SK-N-MC (cell line): Measurements from ENCODE around the gene PSMA4.
"Not testable (repeated sequence)": the region's sequence is repeated elsewhere in the genome, so short reads cannot be mapped to it uniquely, and the experiment has no call there.

ENCODE experiments used
- DNase-seq: peaks from one replicate; pipeline ENCODE4 v3.0.0-alpha.2; 2011; ENCODE audit warnings: low read depth, low spot score
- H3K27ac ChIP-seq: fragments of 200-600 bp; sonication (generic); 2 replicates; pipeline ENCODE4 v1.5.1; 2016; ENCODE audit warnings: mixed run types
- H3K36me3 ChIP-seq: fragments of 200-600 bp; sonication (generic); 2 replicates; pipeline ENCODE4 v1.6.1; 2017; ENCODE audit warnings: antibody characterized with exemption, low read length, mixed read lengths; ENCODE audit not compliant: insufficient read depth
- H3K4me3 ChIP-seq: fragments of 200-600 bp; sonication (generic); 2 replicates; pipeline ENCODE4 v1.5.1; 2016
- H3K9ac ChIP-seq: fragments of 200-600 bp; sonication (generic); 2 replicates; pipeline ENCODE4 v1.8.0; 2017; ENCODE audit warnings: mixed run types, mixed read lengths; ENCODE audit not compliant: insufficient read length
- H3K9me3 ChIP-seq: fragments of 200-600 bp; sonication (generic); 2 replicates; pipeline ENCODE4 v1.6.1; 2017; ENCODE audit warnings: low read depth, mild to moderate bottlenecking, antibody characterized with exemption, low read length, moderate library complexity, mixed read lengths
- EZH2 ChIP-seq: fragments of 200-600 bp; sonication (generic); IDR thresholded peaks from one replicate; pipeline ENCODE4 v1.6.1; 2017; ENCODE audit warnings: antibody characterized with exemption
- FOXP2 ChIP-seq: optimal IDR thresholded peaks from 2 replicates; pipeline ENCODE3; 2011; ENCODE audit warnings: mild to moderate bottlenecking, moderate library complexity; ENCODE audit not compliant: insufficient read depth; ENCODE audit errors: extremely low read length, control extremely low read depth
- POLR2AphosphoS5 ChIP-seq: IDR thresholded peaks from 2 replicates; pipeline ENCODE4 v1.6.1; 2012; ENCODE audit warnings: mild to moderate bottlenecking, low read depth, low read length, borderline replicate concordance

PSMA4 gene

GRCh38 chr15:78541744-78542034 is 1.4 kb downstream of the PSMA4 start:
- Histone ChIP-seq H3K36me3 (peaks cover 53% of the 10 kb centered on the region), H3K4me3 (peak overlapping the region; percentile 93), H3K27ac (no peak overlapping the region), H3K9ac (peak overlapping the region; percentile 97), H3K9me3 (no peaks in the 10 kb centered on the region)
- no peak for DNase-seq
- TF ChIP-seq POLR2AphosphoS5 (no peak), FOXP2 (no peak), EZH2 (no peak)

GRCh38 chr15:78542647-78543046 is 2.4 kb downstream of the PSMA4 start:
- Histone ChIP-seq H3K9me3 (no peaks in the 10 kb centered on the region), H3K9ac (no peak overlapping the region), H3K27ac (no peak overlapping the region), H3K4me3 (no peak overlapping the region), H3K36me3 (peaks cover 63% of the 10 kb centered on the region)
- no peak for TF ChIP-seq EZH2
- TF ChIP-seq FOXP2 = no peak
- TF ChIP-seq POLR2AphosphoS5 = no peak
- no peak for DNase-seq

- no peak for DNase-seq
- Histone ChIP-seq H3K36me3 (peaks cover 56% of the 10 kb centered on the region), H3K9ac (no peak overlapping the region), H3K4me3 (no peak overlapping the region), H3K27ac (no peak overlapping the region), H3K9me3 (no peaks in the 10 kb centered on the region)
- no peak for TF ChIP-seq EZH2
- no peak for TF ChIP-seq POLR2AphosphoS5
- TF ChIP-seq FOXP2 = no peak
These were observed 9.9 kb downstream of the PSMA4 start for GRCh38 chr15:78550194-78550593.

GRCh38 chr15:78550815-78551214 is 10.6 kb downstream of the PSMA4 start:
- H3K9ac ChIP-seq = no peak overlapping the region
- DNase-seq = no peak
- no peak overlapping the region for H3K4me3 ChIP-seq
- no peaks in the 10 kb centered on the region for H3K9me3 ChIP-seq
- TF ChIP-seq POLR2AphosphoS5 = no peak
- TF ChIP-seq FOXP2 = no peak
- H3K36me3 ChIP-seq = peaks cover 50% of the 10 kb centered on the region
- no peak overlapping the region for H3K27ac ChIP-seq

- H3K9me3 ChIP-seq = no peaks in the 10 kb centered on the region
- no peak for TF ChIP-seq FOXP2
- TF ChIP-seq EZH2 = no peak
- no peak for TF ChIP-seq POLR2AphosphoS5
- no peak overlapping the region for H3K9ac ChIP-seq
- H3K4me3 ChIP-seq = no peak overlapping the region
- no peak overlapping the region for H3K27ac ChIP-seq
- DNase-seq = no peak
- H3K36me3 ChIP-seq = peaks cover 39% of the 10 kb centered on the region
These were observed 11.7 kb downstream of the PSMA4 start for GRCh38 chr15:78551902-78552301.

GRCh38 chr15:78552597-78552996 is 12.4 kb downstream of the PSMA4 start:
- no peak overlapping the region for H3K9ac ChIP-seq
- H3K36me3 ChIP-seq = peaks cover 32% of the 10 kb centered on the region
- H3K4me3 ChIP-seq = no peak overlapping the region
- no peak overlapping the region for H3K27ac ChIP-seq
- no peak for DNase-seq
- TF ChIP-seq POLR2AphosphoS5 (no peak), EZH2 (no peak)
- no peaks in the 10 kb centered on the region for H3K9me3 ChIP-seq

- not testable (repeated sequence) for DNase-seq, H3K27ac ChIP-seq, H3K9me3 ChIP-seq, H3K36me3 ChIP-seq, H3K4me3 ChIP-seq, H3K9ac ChIP-seq
These were observed 20.0 kb downstream of the PSMA4 start for GRCh38 chr15:78560201-78560600.

GRCh38 chr15:78561490-78561889 is 21.2 kb downstream of the PSMA4 start:
- Histone ChIP-seq H3K27ac (no peak overlapping the region), H3K9me3 (no peaks in the 10 kb centered on the region), H3K4me3 (no peak overlapping the region), H3K36me3 (no peaks in the 10 kb centered on the region), H3K9ac (no peak overlapping the region)
- TF ChIP-seq FOXP2 = no peak
- no peak for TF ChIP-seq EZH2
- TF ChIP-seq POLR2AphosphoS5 = no peak
- no peak for DNase-seq

GRCh38 chr15:78563092-78563491 is 22.8 kb downstream of the PSMA4 start:
- TF ChIP-seq EZH2 (no peak), FOXP2 (no peak), POLR2AphosphoS5 (no peak)
- no peaks in the 10 kb centered on the region for H3K9me3 ChIP-seq
- no peak overlapping the region for H3K4me3 ChIP-seq
- DNase-seq = no peak
- H3K36me3 ChIP-seq = no peaks in the 10 kb centered on the region
- H3K27ac ChIP-seq = no peak overlapping the region
- H3K9ac ChIP-seq = no peak overlapping the region

- Histone ChIP-seq H3K27ac (no peak overlapping the region), H3K4me3 (peak overlapping the region; percentile 89), H3K36me3 (no peaks in the 10 kb centered on the region), H3K9ac (no peak overlapping the region), H3K9me3 (no peaks in the 10 kb centered on the region)
- no peak for DNase-seq
- TF ChIP-seq EZH2 = no peak
- TF ChIP-seq POLR2AphosphoS5 = no peak
- no peak for TF ChIP-seq FOXP2
These were observed 24.5 kb downstream of the PSMA4 start for GRCh38 chr15:78564743-78565096.
